Stimulated activated effector memory CD8-positive, alpha-beta T cell treated with anti-CD3 and anti-CD28 coated beads, Interleukin-12 subunit alpha, Interleukin-12 subunit beta, amount 100 ng/mL, for 72 hours (primary cell): ENCODE data around the gene PPARA.

ENCODE experiments used
- ATAC-seq: fragments of 150-1000 bp; cut with Tn5 transposase; 2 replicates; pipeline ENCODE4 v1.10.0; 2021
- DNase-seq, 2 donors: peaks; one replicate each; pipeline ENCODE4 v3.0.0; 2021 to 2022; ENCODE audit warnings: low spot score in 2 of 2
- H3K27ac Mint-ChIP-seq: one replicate; pipeline ENCODE4 v1.8.0; 2022; ENCODE audit warnings: mild to moderate bottlenecking, mixed read lengths
- H3K36me3 Mint-ChIP-seq: one replicate; pipeline ENCODE4 v1.8.0; 2022; ENCODE audit warnings: mild to moderate bottlenecking, mixed read lengths
- H3K4me1 Mint-ChIP-seq: one replicate; pipeline ENCODE4 v1.8.0; 2022; ENCODE audit warnings: mixed read lengths
- H3K4me3 Mint-ChIP-seq: one replicate; pipeline ENCODE4 v1.8.0; 2022; ENCODE audit warnings: mild to moderate bottlenecking, mixed read lengths
- H3K9me3 Mint-ChIP-seq: one replicate; pipeline ENCODE4 v1.8.0; 2022; ENCODE audit warnings: mixed read lengths

PPARA gene

GRCh38 chr22:46143491-46144147 is 6.7 kb upstream of the PPARA start:
- Mint-ChIP-seq H3K36me3 (no peaks in the 10 kb centered on the region), H3K4me3 (no peak overlapping the region), H3K27ac (no peak overlapping the region)

GRCh38 chr22:46145361-46145851 is 4.9 kb upstream of the PPARA start:
- ATAC-seq (no peak), DNase-seq (no peak)
- Mint-ChIP-seq H3K4me1 (peaks cover 12% of the 10 kb centered on the region), H3K27ac (no peak overlapping the region), H3K9me3 (no peaks in the 10 kb centered on the region), H3K4me3 (no peak overlapping the region), H3K36me3 (no peaks in the 10 kb centered on the region)

More at GRCh38 chr22:46143491-46144147, 6.7 kb upstream of the PPARA start:
- H3K4me1 Mint-ChIP-seq = no peaks in the 10 kb centered on the region
- DNase-seq (no peak), ATAC-seq (no peak)
- no peaks in the 10 kb centered on the region for H3K9me3 Mint-ChIP-seq

- Mint-ChIP-seq H3K4me3 (no peak overlapping the region), H3K4me1 (peaks cover 12% of the 10 kb centered on the region), H3K9me3 (no peaks in the 10 kb centered on the region), H3K27ac (no peak overlapping the region), H3K36me3 (no peaks in the 10 kb centered on the region)
- DNase-seq (no peak), ATAC-seq (no peak)
These were observed 4.4 kb upstream of the PPARA start for GRCh38 chr22:46145896-46146295.

GRCh38 chr22:46146329-46146728 is 4.0 kb upstream of the PPARA start:
- ATAC-seq (no peak), DNase-seq (no peak)
- Mint-ChIP-seq H3K4me3 (no peak overlapping the region), H3K36me3 (no peaks in the 10 kb centered on the region), H3K4me1 (peaks cover 12% of the 10 kb centered on the region), H3K27ac (no peak overlapping the region), H3K9me3 (no peaks in the 10 kb centered on the region)

GRCh38 chr22:46147061-46147460 is 3.3 kb upstream of the PPARA start:
- Mint-ChIP-seq H3K36me3 (peaks cover 2% of the 10 kb centered on the region), H3K4me3 (no peak overlapping the region), H3K27ac (no peak overlapping the region), H3K9me3 (no peaks in the 10 kb centered on the region), H3K4me1 (peaks cover 12% of the 10 kb centered on the region)
- DNase-seq (no peak), ATAC-seq (no peak)

GRCh38 chr22:46147471-46148267 is 2.7 kb upstream of the PPARA start:
- ATAC-seq = no peak
- no peaks in the 10 kb centered on the region for H3K9me3 Mint-ChIP-seq
- no peak for DNase-seq
- no peak overlapping the region for H3K27ac Mint-ChIP-seq
- peaks cover 8% of the 10 kb centered on the region for H3K36me3 Mint-ChIP-seq
- H3K4me3 Mint-ChIP-seq = no peak overlapping the region
- H3K4me1 Mint-ChIP-seq = peaks cover 12% of the 10 kb centered on the region

GRCh38 chr22:46148336-46148735 is 2.0 kb upstream of the PPARA start:
- Mint-ChIP-seq H3K27ac (no peak overlapping the region), H3K4me1 (peaks cover 12% of the 10 kb centered on the region), H3K36me3 (peaks cover 14% of the 10 kb centered on the region), H3K4me3 (no peak overlapping the region), H3K9me3 (no peaks in the 10 kb centered on the region)
- DNase-seq (no peak), ATAC-seq (no peak)

GRCh38 chr22:46148816-46149511 is 1.4 kb upstream of the PPARA start:
- H3K36me3 Mint-ChIP-seq = peaks cover 21% of the 10 kb centered on the region
- peak overlapping the region; percentile 72 for H3K27ac Mint-ChIP-seq
- no peaks in the 10 kb centered on the region for H3K9me3 Mint-ChIP-seq
- ATAC-seq (no peak), DNase-seq (no peak)
- peaks cover 12% of the 10 kb centered on the region for H3K4me1 Mint-ChIP-seq
- peak overlapping the region; percentile 78 for H3K4me3 Mint-ChIP-seq

- DNase-seq (peak; percentile 21 to 70), ATAC-seq (peak; percentile 4)
- H3K4me3 Mint-ChIP-seq = peak overlapping the region; percentile 78
- peak overlapping the region; percentile 72 for H3K27ac Mint-ChIP-seq
- no peaks in the 10 kb centered on the region for H3K9me3 Mint-ChIP-seq
- H3K36me3 Mint-ChIP-seq = peaks cover 27% of the 10 kb centered on the region
- H3K4me1 Mint-ChIP-seq = peaks cover 12% of the 10 kb centered on the region
These were observed 753 bp upstream of the PPARA start for GRCh38 chr22:46149512-46150033.

- Mint-ChIP-seq H3K9me3 (no peaks in the 10 kb centered on the region), H3K4me1 (peaks cover 12% of the 10 kb centered on the region), H3K36me3 (peaks cover 36% of the 10 kb centered on the region), H3K4me3 (peak overlapping the region; percentile 75), H3K27ac (peak overlapping the region; percentile 58)
- DNase-seq (peak; percentile 54 to 84), ATAC-seq (peak; percentile 60)
These were observed 540 bp downstream of the PPARA start for GRCh38 chr22:46150655-46151477.

- no peak overlapping the region for H3K27ac Mint-ChIP-seq
- H3K4me1 Mint-ChIP-seq = peaks cover 9% of the 10 kb centered on the region
- no peak overlapping the region for H3K4me3 Mint-ChIP-seq
- H3K36me3 Mint-ChIP-seq = peaks cover 36% of the 10 kb centered on the region
- DNase-seq = no peak
- no peak for ATAC-seq
- no peaks in the 10 kb centered on the region for H3K9me3 Mint-ChIP-seq
These were observed 3.6 kb downstream of the PPARA start for GRCh38 chr22:46153930-46154329.

GRCh38 chr22:46156031-46156430 is 5.7 kb downstream of the PPARA start:
- no peak for ATAC-seq

GRCh38 chr22:46158283-46158682 is 8.0 kb downstream of the PPARA start:
- no peak for ATAC-seq
- DNase-seq = no peak
- Mint-ChIP-seq H3K36me3 (peaks cover 33% of the 10 kb centered on the region), H3K4me3 (no peak overlapping the region), H3K9me3 (no peaks in the 10 kb centered on the region), H3K27ac (no peak overlapping the region), H3K4me1 (no peaks in the 10 kb centered on the region)

More at GRCh38 chr22:46156031-46156430, 5.7 kb downstream of the PPARA start:
- H3K4me3 Mint-ChIP-seq = no peak overlapping the region
- no peaks in the 10 kb centered on the region for H3K4me1 Mint-ChIP-seq
- no peaks in the 10 kb centered on the region for H3K9me3 Mint-ChIP-seq
- DNase-seq = no peak
- H3K27ac Mint-ChIP-seq = no peak overlapping the region
- H3K36me3 Mint-ChIP-seq = peaks cover 43% of the 10 kb centered on the region

GRCh38 chr22:46159212-46159611 is 8.9 kb downstream of the PPARA start:
- Mint-ChIP-seq H3K4me1 (no peaks in the 10 kb centered on the region), H3K27ac (no peak overlapping the region), H3K9me3 (no peaks in the 10 kb centered on the region), H3K4me3 (no peak overlapping the region), H3K36me3 (peaks cover 24% of the 10 kb centered on the region)
- ATAC-seq = no peak
- DNase-seq = no peak
